HG02870 (cell line): Measurements from ENCODE around the gene LIX1L.

Source experiments
- ATAC-seq: cut with Tn5 transposase; IDR thresholded peaks from one replicate; pipeline ENCODE4 v1.9.1; 2021; ENCODE audit warnings: mild to moderate bottlenecking, moderate library complexity; ENCODE audit not compliant: unreplicated experiment

Gene LIX1L

DNA sequence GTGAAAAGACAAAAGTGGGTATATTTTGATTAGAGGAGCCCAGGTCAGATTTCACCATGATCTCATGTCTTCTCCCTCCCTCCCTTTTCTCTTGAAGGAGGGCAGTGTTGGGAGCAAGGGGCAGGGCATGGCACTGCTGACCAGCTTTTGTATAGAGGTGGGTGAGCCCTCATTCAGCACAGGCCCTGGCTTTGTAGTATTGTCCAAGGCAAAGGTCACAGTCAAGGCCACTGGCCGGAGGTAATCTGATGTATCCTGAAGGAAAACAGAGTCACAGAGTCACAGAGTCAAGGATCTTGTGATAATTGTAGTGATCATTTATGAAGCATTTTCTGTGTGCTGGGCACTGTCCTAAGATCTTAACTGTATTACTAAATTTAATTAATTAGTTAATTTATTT lies 59.8 kb downstream of the LIX1L start:
- no peak for ATAC-seq

GRCh38 chr1:145895471-145895870 lies 62.3 kb downstream of the LIX1L start:
- no peak for ATAC-seq

DNA sequence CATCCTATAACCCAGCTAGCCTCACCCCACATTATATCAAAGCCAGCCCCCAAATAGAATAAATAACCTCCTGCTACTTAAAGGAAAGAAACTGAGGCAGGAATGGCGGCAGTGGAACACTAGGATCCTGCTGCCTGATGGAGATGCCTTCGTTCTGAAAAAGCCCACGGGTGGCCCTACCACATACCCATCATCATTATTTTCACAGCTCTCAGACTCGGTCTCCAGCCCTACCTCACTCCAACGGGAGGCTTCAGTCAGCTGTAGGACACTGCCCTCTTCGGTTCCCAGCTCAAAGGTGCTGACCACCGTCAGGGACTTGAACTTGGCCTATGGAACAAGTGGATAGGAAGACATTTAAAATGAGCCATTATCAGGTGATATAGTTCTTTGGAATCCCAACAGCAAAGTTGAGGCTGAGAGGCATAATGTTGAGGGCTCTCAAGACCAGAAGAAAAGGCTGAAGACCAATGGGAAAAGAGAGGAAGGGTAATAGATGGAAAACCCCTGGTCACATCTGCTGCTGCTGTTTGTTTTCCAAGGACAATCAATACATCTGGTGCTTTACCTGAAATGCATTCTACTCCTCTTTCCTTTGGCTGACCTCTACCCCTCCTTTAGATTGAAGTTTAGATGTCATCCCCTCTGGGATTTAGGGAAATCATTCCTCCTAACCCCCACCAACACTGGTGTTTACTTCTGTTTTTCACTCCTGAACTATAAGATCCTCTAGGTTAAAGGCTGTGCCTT lies 64.3 kb downstream of the LIX1L start:
- no peak for ATAC-seq

- no peak for ATAC-seq
These were observed 65.2 kb downstream of the LIX1L start for GRCh38 chr1:145892486-145893087.

DNA sequence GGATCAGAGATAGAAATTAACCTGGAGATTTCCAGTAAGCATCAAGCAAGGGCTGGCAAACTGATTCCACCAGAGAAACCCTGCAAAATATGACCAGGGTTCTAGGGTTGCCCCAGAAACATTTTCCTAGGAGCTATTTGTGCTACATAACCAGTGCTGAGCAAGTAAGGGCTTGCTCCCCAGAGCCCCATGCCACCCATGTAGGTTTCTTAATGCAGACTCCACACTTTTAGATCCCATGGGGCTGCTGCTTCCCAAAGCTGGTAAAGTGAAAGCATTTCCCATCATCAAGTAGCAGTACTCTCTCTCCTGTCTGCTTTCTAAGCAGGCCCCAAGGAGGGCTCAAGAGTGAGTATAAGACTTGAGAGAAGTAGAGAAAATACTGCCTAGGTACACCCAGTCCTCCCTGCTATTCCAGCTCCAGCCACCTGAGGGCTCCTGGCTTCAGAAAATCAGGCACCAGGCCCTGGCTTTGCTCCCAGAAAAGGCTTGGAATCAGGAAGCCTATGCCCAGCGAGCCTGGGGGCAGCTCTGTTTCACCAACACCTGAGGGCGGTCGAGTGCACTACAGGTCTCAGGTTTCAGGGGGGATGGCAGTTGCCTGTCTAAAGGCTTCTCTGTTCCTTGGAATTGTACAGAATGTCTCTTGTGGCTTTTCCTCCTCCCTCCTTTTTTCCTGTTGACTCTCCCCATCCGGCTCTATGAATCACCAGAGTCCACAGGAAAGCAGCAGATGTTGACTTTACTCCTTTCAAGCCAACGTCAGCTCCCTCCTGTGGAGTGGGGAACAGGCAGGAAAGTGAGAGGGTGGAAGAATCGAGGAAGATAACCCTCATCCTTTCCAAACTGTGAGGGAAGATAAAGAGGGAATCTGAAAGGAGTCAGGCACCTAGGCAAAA lies 66.0 kb downstream of the LIX1L start:
- no peak for ATAC-seq

- ATAC-seq = no peak
These were observed 66.7 kb downstream of the LIX1L start for GRCh38 chr1:145891143-145891542.

- ATAC-seq = no peak
These were observed 68.1 kb downstream of the LIX1L start for GRCh38 chr1:145889722-145890121.

GRCh38 chr1:145887631-145888030 lies 70.2 kb downstream of the LIX1L start:
- ATAC-seq = no peak

DNA sequence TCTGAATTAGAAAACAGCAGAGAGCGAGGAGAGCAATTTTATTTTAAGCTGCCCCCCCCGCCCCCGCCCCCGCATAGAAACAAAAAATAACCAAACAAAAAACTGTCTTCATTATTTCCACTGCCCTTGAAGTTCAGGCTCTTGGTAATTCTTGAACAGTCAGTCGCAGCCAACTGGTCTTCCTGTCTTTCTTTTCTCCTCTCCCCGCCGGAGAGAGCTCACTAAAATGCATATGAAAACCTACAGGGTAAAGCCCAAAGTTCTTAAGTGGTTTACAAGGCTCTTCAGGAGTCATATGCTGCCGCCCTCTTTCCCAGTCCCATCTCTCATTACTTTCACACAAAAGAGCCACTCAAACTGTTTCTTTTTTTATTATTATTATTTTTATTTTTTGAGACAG lies 71.0 kb downstream of the LIX1L start:
- no peak for ATAC-seq

- no peak for ATAC-seq
These were observed 71.4 kb downstream of the LIX1L start for GRCh38 chr1:145886390-145886789.

DNA sequence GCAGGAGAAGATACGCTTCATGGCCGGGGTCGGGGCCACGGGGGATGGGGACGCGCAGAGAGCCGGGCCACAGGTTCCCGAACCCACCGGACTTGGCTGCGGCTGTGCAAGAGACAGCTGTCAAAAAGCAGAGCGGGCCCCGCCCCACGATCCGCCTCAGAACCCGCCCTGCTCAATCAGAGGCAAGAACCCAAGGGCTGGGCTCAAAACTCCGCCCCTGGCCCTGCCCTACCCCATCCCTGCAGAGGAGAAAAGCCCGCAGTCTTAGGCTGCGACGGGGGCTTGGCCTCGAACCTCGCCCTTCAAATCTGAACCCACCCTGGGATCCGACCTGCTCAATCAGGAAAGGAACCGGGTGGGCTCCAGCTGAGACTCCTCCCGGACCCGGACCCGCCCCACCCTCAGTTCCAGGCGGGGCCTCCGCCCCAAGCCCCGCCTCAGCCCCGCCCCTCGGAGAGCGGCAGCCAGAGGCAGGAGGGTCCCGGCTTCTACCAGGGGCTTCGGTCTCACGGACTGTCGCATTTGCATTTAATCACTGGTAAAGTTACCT lies 72.0 kb downstream of the LIX1L start, which contains the start of gene ANKRD35:
Gene ANKRD35, minus strand, starts transcription at position 129 of the 550 bp plus-strand sequence. Its CDS starts 108 bp downstream, at position 21.
- peak; percentile 96 for ATAC-seq

- no peak for ATAC-seq
These were observed 73.1 kb downstream of the LIX1L start for GRCh38 chr1:145884675-145885074.
